ENCODE measurements around the gene CLEC16A.

CLEC16A gene

DNA sequence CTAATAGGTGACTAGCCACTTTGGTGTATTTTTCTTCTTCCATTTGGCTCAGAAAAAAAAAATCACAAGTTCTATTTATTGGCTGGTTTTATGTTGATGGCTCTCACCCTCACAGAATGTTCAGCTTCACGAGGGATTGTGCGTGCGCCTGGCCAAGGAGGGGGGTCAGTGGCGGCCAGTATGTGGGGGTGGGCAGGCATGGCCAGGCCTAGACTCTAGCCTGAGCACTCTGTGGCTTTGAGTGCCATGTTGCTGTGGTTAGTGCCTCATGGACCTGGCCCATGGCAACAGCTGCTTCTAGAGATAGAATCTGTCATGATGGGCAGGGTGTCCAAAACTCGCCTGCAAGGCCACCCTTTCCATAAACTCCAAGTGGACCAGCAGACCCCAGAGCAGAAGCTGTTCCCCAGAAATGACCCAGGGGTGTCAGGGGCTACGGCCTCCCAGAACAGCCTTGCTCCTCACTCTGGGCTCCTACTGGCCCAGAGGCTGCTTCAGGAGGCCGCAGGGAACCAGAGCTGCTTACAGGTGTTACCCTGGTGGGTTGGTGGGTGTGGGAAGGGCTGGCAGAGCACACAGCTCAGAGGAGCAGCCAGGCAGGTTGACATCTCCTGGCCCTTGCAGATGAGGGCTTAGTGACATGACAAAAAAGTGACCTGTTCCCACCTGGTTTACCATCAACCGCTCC lies 186.8 kb downstream of the CLEC16A start:
- no peak for DNase-seq

DNA sequence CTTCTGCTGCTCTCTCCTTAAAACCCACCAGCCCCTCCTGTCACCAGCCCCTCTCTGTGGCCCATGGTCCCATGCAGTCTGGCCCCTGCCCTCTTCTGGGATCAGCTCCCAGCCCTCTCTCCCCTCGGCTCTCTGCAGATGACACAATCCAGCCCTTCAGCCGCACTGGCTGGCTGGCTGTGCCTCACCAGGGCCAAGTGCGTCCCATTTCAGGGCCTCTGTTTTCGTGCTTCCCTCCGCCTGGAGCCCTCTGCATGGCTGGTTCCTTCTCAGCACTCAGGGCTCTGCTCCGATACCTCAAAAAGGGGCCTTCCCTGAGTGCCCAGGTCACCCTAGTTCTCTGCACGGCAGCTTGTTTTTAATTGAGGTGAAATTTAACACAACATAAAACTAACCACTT lies 187.3 kb downstream of the CLEC16A start:
- DNase-seq, result no peak

DNA sequence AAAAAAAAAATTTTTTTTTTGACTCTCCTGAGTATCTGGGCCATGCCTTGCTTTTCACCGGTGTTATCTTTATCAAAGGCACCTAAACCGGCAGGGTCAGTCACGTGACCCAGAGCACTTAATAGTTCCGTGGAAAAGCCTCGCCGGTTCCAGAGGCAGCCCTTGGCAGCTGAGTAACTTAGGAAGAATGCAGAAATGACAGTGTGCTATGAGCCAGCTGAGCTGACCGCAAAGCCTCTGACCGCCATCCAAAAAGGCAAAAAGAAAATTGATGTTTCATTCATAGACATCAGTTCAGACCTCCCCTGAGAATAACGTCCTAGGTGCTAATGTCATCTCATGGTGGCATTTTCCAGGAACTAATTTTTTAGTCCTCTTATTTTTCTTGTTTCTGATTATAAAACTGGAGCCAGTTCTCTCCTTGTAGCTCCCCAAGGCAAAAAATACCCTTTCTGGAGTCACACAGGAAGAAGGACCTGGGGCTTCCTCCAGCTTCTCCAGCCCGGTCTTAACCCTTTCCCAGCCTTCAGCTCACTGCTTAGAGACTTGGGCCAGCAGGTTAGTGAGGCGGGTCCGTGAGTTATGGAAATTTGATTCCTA lies 189.1 kb downstream of the CLEC16A start:
- no peak for DNase-seq

DNA sequence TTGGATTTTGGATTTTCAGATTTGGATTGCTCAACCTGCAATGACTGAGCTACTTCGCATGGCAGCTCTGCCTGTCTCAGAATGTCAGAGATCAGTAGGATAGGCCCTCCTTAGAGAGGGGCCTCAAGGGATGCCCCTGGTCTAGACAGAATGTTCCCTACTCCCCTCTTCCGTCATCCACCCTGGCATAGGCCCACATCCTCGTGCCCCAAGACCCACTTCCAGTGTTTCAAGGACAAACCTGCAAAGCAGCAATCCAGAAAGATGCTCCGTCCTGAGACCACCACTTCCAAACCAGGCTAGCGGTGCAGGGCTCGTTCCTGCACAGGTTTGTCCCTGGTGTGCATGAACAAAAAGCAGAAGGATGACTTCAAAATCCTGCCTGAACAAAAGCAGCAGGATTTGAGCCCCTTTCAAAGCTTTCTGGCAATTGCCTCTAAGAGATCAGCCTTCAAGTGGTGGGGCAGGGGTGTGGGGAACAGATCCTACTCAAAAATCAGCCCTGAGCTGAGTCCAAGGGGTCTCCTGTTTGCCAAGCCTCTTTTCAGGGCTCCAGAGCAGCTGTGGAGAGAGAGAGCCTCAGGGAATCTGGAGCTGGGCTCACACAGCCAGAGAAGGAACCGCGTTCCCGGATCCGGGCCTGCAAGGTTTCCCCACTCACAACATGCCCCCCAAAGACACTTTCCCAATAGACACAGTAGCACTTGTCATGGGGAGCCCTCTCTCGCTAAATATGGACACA lies 190.5 kb downstream of the CLEC16A start:
- no peak for DNase-seq

DNA sequence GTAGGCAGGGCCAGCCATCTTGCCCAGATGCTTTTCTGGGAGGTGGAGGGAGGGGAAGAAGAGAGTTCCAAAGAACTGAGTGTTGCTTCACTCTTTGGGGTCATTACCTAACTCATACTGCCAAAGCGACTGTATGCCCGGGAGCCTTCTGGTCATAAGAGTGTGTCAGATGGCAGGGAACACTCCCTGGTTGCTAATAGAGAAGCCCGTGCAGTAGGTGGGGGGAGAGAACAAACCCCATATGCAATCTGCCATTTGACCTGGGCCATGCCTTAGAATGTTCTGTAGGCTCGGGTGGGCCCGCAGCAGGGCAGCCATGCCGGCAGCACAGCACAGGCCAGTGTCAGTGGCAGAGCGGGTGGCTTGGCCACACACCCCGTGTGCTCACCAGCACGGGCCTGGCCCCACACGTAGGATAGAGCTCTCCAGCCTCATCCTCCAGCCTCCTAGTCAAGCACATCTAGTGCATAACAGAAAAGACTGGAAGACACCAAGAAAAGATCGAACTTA lies 191.2 kb downstream of the CLEC16A start:
- no peak for DNase-seq

DNA sequence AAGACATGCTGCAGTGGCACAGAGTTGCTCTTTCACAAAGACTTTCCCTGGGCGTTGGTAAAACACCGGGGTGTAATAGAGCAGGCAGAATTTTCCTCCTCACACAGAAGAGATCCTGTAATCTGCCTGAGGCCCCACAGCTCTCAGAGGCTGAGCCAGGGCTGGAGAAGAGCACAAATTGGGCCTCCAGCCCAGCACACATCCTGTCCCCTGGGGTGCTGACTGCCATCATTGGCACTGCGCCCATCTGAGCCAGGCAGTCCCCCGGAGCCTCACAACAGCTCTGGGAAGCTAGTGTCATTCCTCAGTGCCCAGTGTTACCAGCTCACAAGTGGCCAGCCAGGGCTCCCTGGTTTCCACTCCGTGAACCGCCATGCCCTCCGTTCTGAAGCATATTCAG lies 192.2 kb downstream of the CLEC16A start:
- DNase-seq, result no peak

DNA sequence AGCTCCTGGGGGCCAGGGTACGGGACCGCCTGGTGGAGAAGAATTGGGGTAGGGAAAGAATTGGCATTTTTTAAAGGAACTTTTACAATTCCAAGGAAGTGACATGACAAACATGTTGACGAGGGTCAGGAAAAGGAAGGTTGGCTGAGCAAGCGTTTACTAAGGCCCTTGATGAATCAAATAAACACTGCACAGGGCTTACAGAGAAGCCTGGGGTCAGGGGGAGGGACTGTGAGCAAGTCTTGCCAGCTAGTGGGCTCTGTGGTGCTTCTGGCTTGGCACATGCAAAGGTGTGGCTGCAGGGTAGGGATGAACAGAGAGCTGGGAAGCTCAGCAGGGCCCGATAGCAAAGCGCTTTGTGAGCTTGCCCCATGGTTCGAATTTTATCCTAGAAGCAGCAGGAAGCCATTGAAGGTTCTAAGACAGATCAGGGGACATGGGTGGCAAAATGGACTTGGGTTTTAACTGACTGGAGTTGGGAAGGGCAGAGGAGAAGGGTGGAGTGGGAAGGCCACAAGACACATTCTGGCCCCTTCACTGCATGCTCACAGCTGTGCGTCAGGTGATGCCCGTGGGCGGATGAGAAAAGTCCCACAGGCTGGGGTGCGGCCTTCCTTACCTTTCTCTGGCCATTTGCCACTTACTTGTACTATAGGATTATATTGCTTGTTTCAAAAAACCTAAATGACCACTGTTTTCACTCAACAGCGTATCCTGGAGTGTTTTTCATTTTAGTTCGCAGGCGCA lies 193.8 kb downstream of the CLEC16A start:
- DNase-seq, result peak; percentile 41

DNA sequence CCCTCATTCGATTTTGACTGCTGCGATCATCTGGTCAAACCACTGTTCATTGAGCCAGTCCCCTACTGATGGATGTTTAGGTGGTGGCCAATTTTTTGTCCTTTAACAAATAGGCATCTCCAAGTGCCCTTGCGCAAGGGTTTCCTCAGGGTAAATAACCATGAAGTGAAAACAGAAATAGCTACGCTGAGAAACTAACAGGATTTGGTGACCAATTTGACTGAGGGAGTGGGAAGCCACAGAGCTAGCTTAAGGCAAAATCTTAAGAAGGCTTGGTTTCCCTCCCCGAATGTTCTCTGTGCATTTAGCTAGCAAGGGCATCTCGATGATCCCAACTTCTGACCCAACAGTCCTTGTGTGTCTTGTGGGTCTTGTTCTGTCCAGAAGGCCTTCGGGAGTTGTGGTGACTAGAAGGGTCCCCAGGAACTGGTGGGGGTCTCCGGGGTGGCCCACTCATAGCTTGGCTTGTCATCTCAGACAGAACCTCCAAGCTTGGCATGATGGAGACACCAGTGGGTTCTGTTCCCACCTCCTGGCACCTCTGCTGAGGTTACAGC lies 194.5 kb downstream of the CLEC16A start:
- DNase-seq, result no peak

DNA sequence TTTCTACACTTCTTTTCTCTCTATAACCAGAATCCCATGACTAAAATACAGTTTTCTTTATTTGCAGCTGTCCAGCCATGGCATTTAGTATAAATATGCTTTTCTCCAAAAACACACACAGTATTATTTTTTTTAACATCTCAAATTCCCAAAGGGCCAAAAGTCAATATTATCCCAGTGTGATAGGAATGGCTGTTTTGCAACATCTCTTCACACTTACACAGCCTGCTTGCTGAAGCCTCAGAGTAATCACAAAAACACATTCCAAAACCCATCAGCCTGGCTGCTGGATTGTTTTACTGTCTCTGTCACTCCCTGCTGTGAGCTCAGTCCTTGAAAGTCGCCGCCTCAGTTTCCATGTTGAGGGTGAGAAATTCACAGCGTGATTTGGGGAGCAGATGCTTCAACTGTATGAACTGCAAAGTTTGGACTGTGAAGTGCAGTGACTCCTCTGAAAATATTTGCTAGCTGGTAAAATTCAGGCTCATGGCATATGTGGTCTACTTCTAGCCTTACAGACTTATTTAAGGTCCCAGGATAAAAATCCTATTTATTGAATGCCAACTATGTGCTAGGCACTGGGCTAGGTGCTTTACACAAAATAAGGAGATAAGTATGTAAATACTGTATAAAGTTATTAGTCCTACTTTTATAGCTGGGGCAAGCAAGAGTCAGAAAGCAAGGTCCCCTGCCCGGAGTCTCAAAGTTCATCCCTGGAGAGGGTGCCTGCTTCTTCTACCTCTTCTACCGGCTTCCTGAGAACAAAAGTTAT lies 195.1 kb downstream of the CLEC16A start:
- DNase-seq, result no peak

DNA sequence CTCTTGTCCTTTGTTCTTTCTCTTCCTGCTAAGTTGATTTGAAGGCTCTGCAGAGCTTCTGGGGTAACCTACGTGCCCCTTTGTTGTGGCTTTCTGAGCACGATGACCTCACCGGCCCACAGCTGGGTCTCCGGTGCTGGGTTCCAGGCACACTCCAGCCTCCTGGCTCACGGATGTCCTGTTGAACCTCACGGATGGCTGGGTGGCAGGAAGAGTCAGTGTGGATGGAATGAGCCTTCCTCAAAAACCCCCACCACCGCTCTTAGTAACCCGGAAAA lies 195.7 kb downstream of the CLEC16A start:
- peak; percentile 65 for DNase-seq

DNA sequence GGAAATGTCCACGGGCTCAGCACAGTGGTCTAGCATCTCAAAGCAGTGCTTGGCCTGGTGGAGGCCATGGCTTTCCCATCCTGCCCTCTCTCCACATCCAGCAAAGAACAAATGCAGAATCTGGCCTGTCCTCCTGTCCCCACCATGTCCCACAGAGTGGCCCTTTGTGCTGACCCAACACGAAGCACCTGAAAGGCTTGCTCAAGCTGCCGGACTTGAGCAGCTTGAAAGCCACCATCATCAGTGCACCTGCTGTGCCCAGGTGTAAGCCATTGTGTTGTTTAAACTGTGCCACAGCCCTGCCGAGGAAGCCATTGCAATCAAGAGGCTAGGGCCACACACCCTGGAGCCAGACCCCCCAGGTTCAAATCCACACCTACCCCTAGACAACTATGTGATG lies 196.1 kb downstream of the CLEC16A start:
- no peak for DNase-seq

DNA sequence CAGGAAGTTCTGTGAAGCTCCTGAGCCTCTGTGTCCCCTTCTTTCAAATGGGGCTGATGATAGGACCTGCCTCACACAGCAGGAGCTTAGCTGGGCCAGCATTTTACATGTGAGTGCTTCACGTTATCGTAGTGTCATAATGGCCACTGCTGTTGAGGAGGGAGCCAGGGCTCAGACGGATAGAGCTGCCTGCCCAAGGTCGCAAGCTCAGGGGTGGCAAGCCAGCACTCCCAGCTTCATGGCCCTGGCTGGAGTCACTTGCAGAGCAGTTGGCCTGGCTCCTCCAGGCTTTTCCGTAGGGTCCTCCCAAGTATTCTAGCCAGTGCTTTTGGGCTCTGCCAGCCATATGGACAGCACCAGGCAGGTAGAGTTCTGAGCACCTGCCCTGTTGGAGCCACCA lies 196.5 kb downstream of the CLEC16A start:
- DNase-seq, result no peak

DNA sequence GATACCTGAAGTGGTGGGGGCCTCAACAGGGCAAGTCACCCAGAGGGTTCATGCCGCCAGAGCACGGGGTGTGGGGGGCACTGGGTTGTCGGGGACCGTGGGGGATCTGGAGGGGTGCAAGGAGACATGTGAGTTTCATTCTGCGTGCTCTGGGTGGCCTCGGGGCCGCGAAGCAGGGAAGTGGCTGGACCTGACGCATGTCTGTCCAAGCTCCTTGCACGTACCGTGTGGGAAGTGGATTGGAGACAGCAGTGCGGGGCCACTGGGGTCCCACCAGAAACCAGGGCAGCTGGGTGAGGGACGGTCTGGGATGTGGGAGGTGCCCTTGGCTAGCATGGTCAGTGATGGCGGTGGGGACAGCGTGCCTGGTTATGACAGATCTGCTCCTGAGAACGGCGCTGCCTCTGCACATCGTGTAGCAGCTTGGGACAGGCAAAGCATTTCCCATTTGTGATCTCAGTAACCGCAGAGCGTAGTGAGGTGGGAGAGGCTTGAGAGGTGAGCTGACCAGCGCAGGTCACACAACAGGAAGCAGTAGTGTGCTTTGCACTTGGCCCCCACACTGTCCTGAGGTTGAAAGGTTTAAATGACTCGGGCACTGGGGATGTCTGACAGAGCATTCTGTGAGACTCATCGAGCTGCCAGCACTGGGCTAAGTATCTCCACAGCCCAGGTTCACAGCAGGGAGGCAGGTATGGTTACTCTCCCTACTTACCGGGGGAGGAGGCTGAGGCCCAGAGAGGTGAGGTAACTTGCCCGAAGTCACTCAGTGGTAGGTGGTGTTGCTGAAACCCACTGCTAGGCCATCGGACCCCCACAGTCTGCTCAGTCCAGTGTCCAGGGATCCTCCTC lies 197.3 kb downstream of the CLEC16A start:
- DNase-seq, result no peak

DNA sequence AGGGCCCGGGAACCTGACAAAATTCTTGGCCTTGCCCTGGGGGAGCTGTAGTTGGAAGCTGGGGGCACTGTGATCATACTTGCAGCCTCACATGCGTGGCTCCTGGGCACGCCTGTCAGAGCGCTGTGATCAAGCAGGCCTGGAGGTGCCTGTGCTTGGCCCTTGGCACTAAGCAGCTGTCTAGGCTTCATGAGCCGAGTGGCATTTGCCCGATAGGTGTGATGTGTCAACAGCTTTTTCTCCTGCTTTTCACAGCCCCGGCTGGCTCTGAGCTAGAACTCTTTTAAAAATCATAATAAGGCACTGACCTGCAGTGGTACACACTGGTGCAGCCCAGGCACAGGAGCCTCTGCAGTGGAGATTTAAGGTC lies 197.9 kb downstream of the CLEC16A start:
- no peak for DNase-seq

DNA sequence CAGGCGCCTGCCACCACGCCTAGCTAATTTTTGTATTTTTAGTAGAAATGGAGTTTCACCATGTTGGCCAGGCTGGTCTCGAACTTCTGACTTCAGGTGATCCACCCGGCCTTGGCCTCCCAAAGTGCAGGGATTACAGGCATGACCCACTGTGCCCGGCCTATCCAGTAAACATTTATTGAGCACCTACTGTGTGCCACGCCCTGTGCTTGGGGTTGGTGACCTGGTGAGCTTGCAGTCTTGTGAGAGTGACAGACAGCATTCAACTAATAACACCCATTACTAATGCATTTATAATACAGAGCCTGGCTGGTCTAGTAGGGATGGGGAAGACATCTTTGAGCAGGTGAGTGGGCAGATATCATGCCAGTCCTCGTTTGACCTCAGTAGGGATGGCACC lies 198.6 kb downstream of the CLEC16A start:
- no peak for DNase-seq

DNA sequence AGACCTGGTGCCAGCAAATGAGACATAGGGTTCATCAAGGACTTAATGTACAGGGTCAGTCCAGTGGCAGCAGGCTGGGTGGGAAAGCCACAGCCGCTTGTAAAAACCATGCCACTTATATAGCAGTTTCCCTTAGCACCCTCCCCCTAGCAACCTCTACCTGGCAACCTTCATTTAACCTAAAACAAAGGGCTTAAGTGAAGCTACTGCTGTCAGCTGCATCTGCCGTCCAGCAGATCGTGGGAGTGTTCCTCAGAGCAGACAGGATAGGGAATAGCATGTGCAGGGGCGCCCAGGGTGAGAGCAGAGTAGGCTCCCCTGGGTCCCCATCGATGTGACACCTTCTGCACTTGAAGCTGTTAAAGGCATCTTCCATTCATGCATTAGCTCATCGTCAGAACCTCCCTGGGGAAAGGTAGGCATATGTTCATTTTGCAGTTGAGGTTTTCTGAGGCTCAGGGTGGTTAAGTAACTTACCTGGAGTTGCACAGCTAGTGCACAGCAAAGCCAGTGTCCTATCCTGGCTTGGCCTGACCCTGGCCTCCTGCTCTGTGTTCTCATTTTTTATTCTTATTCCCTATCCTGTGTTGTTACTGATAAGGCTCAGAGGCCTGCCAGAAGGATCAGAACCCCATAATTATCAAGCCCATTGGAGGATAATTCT lies 199.1 kb downstream of the CLEC16A start:
- DNase-seq, result no peak

DNA sequence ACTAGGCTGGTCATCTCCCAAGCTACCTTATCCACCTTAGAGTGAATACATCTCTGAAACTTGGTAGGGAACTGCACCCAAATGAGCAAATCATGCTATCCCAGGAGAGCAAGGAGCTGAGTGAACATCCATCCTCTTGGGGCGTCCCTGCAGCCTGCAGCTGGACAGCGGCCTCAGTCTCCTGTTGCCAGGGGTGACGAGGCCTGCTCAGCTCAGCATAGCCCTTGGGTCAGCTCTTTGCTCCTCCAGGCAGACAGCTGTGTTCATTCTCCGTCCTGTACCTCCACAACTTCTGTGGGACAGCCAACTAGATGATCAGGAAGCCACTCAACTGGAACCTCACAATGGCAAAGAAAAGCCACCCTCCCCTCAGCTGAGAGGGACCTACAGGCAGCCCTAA lies 199.8 kb downstream of the CLEC16A start:
- no peak for DNase-seq

DNA sequence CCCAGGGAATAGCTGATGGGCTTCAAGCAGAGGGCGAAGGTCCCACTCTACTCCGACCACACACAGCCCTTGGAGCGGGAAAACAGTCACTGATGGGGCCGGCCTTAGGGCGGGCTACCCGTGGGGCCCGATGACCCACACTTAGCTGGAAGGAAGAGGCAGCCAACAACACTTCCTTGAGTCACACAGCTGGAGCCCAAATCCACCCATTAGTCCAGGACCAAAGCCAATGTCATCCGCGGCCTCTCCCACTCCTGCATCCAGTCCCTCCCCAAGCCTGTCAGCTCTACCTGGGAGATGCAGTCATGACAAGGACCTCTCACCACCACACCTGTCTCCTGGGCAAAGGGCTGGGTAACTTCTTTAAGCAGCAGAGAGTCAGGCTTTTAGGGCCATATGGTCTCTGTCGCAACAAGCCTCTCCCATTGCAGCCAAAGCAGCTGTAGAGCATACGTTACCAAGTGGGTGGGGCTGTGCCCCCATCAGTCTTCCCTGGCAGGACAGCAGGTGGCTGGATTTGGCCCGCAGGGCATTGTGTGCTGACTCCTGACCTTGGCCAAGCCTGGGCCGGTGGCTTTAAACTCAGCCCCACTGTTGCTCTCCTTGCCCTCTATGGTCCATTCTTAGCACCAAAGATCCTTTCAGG lies 200.9 kb downstream of the CLEC16A start:
- DNase-seq, result no peak

DNA sequence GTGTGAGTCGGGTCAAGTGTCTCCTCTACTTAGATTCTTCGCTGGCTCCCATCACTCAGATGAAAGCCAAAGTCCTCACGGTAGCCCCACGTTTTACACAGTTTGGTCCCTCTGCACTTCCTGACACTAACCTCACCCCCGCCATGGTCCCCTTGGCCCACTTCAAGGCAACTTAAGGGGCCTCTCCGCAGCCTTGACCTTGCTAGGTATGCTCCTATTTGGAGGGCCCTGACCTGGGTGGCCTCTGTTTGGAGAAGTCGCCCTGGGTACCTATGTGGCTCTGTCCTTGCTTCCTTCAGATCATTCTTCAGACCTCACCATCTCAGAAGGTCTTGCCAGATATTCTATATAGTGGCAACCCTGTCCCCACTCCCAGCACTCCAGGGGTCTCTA lies 201.5 kb downstream of the CLEC16A start:
- no peak for DNase-seq

DNA sequence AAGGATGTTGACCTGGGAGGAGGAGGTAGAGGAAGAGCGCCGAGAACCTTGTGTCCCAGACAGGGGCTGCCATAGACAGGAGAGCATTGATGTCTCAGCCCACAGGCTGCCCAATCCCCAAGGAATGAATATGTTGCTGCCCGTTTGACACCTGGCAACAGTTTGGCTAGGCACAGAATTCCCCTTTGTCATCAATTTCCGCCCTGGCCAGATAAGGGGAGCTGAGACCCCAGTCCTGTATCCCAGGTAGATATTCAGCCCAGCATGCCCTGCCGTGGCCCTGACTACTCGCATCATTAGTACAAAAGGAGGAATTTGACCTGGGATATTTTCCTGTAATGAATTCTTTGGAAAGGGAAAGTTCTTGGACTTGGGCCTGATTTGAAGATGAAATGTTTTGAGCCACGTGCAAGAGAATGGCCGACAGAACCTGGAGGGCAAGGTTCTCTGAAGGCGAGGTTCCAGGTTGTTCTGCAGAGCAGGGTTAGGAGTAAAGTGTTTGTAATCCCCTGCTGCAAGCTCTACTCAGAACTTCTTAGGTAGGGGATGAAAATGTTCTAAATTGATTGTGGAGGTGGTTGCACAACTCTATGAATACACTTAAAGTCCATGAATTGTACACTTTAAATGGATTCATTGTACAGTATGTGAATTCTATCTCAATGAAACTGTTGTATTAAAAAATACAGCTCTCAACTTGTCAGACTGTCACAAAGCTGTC lies 202.8 kb downstream of the CLEC16A start:
- DNase-seq, result no peak
